Gastroesophageal sphincter (tissue), 3 donors: Measurements from ENCODE around the gene USHBP1.

Experiments used
- POLR2A ChIP-seq, 2 donors: fragments of 450-650 bp; IDR thresholded peaks; one replicate each; pipeline ENCODE4 v1.6.1; 2017; ENCODE audit warnings: antibody characterized with exemption in 2 of 2, mild to moderate bottlenecking in 2 of 2, moderate library complexity in 1 of 2
- TF ChIP-seq, protein P1 (sequence below), 4 experiments: fragments of 200-600 bp in 2 of 4; fragments of 450-650 bp in 2 of 4; sonication (generic) in 1 of 4; IDR thresholded peaks; one replicate each; pipeline ENCODE4 v1.5.1; 2017 to 2019; ENCODE audit warnings: antibody characterized with exemption in 4 of 4, mild to moderate bottlenecking in 2 of 4, moderate library complexity in 2 of 4

DNA sequence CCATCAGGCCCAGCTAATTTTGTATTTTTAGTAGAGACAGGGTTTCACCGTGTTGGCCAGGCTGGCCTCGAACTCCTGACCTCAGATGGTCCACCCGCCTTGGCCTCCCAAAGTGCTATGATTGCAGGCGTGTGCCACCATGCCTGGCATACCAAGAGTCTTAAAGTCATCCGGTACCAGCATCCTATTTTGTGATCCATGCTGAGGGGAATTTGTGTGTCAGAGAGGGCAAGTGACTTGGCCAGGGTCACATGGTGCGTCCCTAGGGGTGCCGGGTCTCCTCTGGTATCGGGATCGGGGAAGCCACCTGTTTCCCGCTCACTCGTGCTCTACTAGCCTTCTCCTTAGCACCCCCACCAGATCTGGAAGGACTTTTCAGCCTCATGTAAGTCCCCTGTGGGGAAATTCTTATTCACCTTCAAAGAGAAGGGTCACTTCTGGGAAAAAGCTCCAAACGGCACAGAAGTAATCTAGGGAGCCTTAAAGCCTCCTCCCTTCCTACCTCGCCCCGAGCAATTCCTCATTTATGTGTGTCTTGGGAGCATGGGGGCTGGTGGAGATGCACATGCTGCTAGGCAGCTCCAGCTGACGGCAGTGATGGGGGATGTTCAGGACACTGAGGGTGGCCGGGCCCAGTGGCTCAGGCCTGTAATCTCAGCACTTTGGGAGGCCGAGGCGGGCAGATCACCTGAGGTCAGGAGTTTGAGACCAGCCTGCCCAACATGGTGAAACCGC, 11.1 kb upstream of the USHBP1 start:
- TF ChIP-seq, protein P1, sequence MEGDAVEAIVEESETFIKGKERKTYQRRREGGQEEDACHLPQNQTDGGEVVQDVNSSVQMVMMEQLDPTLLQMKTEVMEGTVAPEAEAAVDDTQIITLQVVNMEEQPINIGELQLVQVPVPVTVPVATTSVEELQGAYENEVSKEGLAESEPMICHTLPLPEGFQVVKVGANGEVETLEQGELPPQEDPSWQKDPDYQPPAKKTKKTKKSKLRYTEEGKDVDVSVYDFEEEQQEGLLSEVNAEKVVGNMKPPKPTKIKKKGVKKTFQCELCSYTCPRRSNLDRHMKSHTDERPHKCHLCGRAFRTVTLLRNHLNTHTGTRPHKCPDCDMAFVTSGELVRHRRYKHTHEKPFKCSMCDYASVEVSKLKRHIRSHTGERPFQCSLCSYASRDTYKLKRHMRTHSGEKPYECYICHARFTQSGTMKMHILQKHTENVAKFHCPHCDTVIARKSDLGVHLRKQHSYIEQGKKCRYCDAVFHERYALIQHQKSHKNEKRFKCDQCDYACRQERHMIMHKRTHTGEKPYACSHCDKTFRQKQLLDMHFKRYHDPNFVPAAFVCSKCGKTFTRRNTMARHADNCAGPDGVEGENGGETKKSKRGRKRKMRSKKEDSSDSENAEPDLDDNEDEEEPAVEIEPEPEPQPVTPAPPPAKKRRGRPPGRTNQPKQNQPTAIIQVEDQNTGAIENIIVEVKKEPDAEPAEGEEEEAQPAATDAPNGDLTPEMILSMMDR (IDR thresholded peaks at IDR 0.05) = no peak
- TF ChIP-seq POLR2A (IDR thresholded peaks at IDR 0.05) = no peak
